Esophagus squamous epithelium (tissue), 5 donors: ENCODE measurements around the gene STK25. TPM values are rescaled to one million over a fixed set of nuclear protein-coding genes. Genes with fewer than 3 reads are reported as not detected.

Source experiments
- DNase-seq: peaks from one replicate; lab custom pipeline; 2025; lab: John Stamatoyannopoulos, UW
- H3K27ac ChIP-seq, 4 donors: fragments of 200-600 bp; sonication (generic); one replicate each; pipeline ENCODE4 v1.5.1; 2016 to 2019; ENCODE audit warnings: mild to moderate bottlenecking in 1 of 4
- H3K27me3 ChIP-seq, 4 donors: fragments of 200-600 bp; sonication (generic); 1 replicate in 3 of 4; 2 replicates in 1 of 4; pipeline versions ENCODE4 v1.5.1 to v1.6.0; 2017 to 2021; ENCODE audit warnings: antibody characterized with exemption in 1 of 4
- H3K36me3 ChIP-seq, 3 donors: fragments of 200-600 bp; sonication (generic); one replicate each; pipeline ENCODE4 v1.5.1; 2016 to 2019
- H3K4me1 ChIP-seq, 3 donors: fragments of 200-600 bp; sonication (generic); one replicate each; pipeline ENCODE4 v1.5.1; 2017 to 2019
- H3K4me3 ChIP-seq, 4 donors: fragments of 200-600 bp; sonication (generic); 1 replicate in 3 of 4; 2 replicates in 1 of 4; pipeline ENCODE4 v1.5.1; 2016 to 2019; ENCODE audit warnings: mild to moderate bottlenecking in 2 of 4, moderate library complexity in 1 of 4
- H3K9me3 ChIP-seq, 3 donors: fragments of 200-600 bp; sonication (generic); one replicate each; pipeline ENCODE4 v1.5.1; 2016 to 2019
- POLR2A ChIP-seq, 4 donors: fragments of 450-650 bp; IDR thresholded peaks; one replicate each; pipeline ENCODE4 v1.6.1; 2017; ENCODE audit warnings: antibody characterized with exemption in 4 of 4, mild to moderate bottlenecking in 4 of 4, moderate library complexity in 3 of 4
- WGBS, 2 donors: methylation state at CpG; one replicate each; pipeline ENCODE4 v1.1.5; 2018; 5-methylcytosine and 5-hydroxymethylcytosine counted together
- intact Hi-C: fragments of 100-400 bp; cut with DNase I; formaldehyde crosslinking; loops from one replicate; pipeline ENCODE4 v1.15.0; 2022
- total RNA-seq, 4 donors: library from RNA; depleted of rRNA; stranded (reverse); fragments of >200 nt; gene quantifications; one replicate each; pipeline ENCODE4 v1.1.0, GENCODE V29; 2016
- TF ChIP-seq, protein P1 (sequence below), 6 experiments: fragments of 450-650 bp in 4 of 6; fragments of 200-600 bp in 2 of 6; sonication (generic) in 2 of 6; IDR thresholded peaks; one replicate each; pipeline ENCODE4 v1.5.1; 2016 to 2019; ENCODE audit warnings: antibody characterized with exemption in 6 of 6, mild to moderate bottlenecking in 4 of 6, moderate library complexity in 4 of 6
- donor health status: DM: yes; HTN: yes; CAD: no.

Gene STK25
- total RNA-seq, 4 donors from 2014 or later: 137 to 156 (median 140) TPM

DNA sequence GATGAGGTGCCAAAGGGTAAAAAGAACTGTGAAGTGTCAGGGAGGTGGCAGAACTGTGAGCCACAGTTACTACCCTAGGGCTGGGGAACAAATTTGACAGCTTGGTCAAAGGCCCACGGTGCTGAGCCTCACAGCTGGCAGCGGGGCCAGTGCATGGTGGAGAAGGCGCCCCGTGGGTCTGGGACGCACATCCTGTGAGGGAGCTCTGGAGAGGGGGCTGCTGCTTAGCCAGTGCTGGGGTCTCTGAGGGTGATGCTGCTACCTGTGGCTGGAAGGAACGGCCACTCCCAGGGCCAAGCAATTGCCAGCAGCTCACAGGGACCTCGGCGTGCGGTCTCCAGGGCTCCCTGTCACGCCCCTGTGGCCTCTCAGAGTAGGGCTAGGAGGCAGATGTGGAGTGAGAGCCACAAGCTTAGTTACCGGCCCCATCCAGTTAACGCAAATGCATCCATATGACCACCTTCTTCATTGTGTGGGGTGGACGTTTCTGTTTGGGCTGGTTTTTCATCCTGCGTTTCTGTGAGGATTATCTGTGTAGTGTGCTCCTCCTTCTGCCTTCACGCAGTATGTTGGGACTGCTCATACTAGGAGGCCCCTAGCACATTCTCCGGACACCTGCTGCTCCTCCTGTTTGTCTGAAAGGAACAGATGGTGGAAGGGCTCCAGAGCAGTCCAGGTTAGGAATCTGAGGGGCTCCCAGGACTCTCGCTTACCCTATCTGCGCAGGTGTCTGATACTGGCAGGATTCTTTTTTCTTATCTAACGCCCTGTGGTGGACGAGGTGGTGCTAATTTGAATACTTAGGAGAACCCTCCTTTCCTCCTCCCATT is 26.0 kb downstream of the STK25 start:
- TF ChIP-seq, protein P1, sequence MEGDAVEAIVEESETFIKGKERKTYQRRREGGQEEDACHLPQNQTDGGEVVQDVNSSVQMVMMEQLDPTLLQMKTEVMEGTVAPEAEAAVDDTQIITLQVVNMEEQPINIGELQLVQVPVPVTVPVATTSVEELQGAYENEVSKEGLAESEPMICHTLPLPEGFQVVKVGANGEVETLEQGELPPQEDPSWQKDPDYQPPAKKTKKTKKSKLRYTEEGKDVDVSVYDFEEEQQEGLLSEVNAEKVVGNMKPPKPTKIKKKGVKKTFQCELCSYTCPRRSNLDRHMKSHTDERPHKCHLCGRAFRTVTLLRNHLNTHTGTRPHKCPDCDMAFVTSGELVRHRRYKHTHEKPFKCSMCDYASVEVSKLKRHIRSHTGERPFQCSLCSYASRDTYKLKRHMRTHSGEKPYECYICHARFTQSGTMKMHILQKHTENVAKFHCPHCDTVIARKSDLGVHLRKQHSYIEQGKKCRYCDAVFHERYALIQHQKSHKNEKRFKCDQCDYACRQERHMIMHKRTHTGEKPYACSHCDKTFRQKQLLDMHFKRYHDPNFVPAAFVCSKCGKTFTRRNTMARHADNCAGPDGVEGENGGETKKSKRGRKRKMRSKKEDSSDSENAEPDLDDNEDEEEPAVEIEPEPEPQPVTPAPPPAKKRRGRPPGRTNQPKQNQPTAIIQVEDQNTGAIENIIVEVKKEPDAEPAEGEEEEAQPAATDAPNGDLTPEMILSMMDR (IDR thresholded peaks at IDR 0.05): no peak
- no peak for TF ChIP-seq POLR2A (IDR thresholded peaks at IDR 0.05)
- no peak overlapping the region for H3K4me3 ChIP-seq
- no peaks in the 10 kb centered on the region for H3K27me3 ChIP-seq
- peaks cover 4 to 56% (median 4%) of the 10 kb centered on the region in 3 donors for H3K36me3 ChIP-seq
- DNase-seq: no peak
- no peaks in the 10 kb centered on the region for H3K4me1 ChIP-seq
- H3K27ac ChIP-seq: no peak overlapping the region
- H3K9me3 ChIP-seq: no peaks in the 10 kb centered on the region
- intact Hi-C loops: no loop called here
- 81 to 84% methylated on average over 15 to 19 of the region's 20 CpGs for WGBS, 2 donors

DNA sequence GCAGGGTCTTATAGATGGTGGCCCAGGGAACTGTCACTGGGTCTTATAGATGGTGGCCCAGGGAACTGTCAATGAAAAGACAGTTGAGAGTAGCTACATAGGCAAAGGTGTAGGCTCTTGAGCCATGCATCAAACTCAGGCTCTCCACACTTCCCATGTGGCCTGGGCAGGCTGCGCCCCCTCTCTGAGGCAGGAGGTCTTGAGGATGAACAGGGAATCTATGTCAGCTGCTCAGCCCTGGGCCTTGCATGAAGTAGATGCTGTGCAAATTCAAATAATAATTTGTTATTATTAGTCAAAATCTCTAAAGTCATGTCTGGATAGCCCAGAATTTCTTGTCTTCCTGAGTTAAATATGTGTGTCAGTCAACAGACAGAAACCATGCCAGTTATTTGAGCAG is 26.7 kb downstream of the STK25 start:
- TF ChIP-seq, protein P1 (IDR thresholded peaks at IDR 0.05): no peak
- no peak for TF ChIP-seq POLR2A (IDR thresholded peaks at IDR 0.05)
- no peak overlapping the region for H3K27ac ChIP-seq

DNA sequence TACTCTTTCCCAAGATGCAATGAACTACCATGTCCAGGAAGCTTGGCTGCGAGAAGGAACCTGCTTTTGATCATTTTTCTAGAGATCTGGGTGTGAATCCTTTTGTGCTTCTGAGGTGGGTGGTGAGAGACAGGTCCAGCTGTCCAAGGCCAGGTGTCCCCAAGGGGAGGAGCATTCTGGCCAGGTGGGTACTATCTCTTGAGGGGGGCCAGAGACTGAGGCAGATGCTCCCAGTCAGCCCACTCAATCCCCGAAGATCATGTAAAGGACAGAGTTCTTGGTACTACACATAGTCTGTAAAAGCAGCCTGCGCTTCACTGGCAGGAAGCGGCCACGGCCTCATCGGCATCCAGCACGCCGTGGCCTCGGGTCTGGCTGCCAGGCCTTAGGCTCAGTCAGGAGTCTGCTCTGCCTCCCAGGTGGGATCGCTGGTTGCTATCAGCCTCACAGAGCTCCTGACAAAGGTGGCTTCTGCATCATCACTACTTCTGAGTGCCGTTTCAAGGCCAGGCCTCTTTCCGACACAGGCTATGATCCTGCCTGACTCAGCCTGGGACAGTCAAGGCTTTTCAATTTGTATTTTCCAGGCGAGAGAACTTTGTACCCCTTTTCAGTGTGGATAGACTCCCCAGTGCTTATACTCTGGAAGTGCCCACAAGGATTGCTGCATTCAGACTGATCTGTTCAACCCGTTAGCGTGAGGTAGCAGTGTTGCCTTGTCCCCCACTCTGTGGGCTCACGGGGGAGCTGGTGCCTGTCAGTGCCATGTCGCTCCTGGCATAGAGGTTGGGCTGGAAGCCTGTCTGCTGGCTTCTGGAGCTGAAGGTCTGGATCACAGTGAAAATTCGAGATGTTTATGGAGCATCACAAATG is 29.1 kb downstream of the STK25 start:
- H3K27ac ChIP-seq: no peak overlapping the region
- H3K4me1 ChIP-seq: no peaks in the 10 kb centered on the region
- no peak overlapping the region for H3K4me3 ChIP-seq
- no peak for TF ChIP-seq POLR2A (IDR thresholded peaks at IDR 0.05)
- TF ChIP-seq, protein P1 (IDR thresholded peaks at IDR 0.05): no peak
- WGBS, 2 donors: 91 to 93% methylated on average over 15 to 18 of the region's 18 CpGs
- H3K27me3 ChIP-seq: no peaks in the 10 kb centered on the region
- H3K9me3 ChIP-seq: no peaks in the 10 kb centered on the region
- no peak for DNase-seq
- H3K36me3 ChIP-seq: peaks cover 4 to 66% (median 4%) of the 10 kb centered on the region in 3 donors
- intact Hi-C loops: no loop called here

More for the DNA sequence above, 26.7 kb downstream of the STK25 start:
- 100% methylated on average over 1 of the region's 1 CpG for WGBS, 2 donors
- no peaks in the 10 kb centered on the region for H3K27me3 ChIP-seq
- no peaks in the 10 kb centered on the region for H3K4me1 ChIP-seq
- H3K36me3 ChIP-seq: peaks cover 4 to 56% (median 4%) of the 10 kb centered on the region in 3 donors
- no peak overlapping the region for H3K4me3 ChIP-seq
- no peak for DNase-seq
- H3K9me3 ChIP-seq: no peaks in the 10 kb centered on the region
- intact Hi-C loops: no loop called here

DNA sequence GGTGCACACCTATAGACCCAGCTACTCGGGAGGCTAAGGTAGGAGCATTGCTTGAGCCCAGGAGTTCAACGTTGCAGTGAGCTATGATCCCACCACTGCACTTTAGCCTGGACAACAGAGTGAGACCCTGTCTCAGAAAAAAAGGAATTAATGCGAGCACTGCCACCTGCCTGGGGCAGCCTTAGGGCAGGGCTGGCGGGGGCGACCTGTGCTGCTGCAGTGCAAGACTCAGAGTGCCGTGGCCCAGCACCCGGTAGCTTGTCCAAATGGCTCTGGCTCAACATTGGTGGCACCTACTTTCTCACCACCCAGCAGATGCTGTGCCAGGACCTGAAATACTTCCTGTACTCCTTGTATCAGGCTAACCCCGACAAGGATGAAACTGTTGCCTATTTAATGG is 30.2 kb downstream of the STK25 start:
- no peaks in the 10 kb centered on the region for H3K9me3 ChIP-seq
- no peaks in the 10 kb centered on the region for H3K4me1 ChIP-seq
- WGBS, 2 donors: 84 to 90% methylated on average over 2 to 6 of the region's 8 CpGs
- no peak overlapping the region for H3K27ac ChIP-seq
- H3K4me3 ChIP-seq: no peak overlapping the region
- DNase-seq: no peak
- intact Hi-C loops: no loop called here
- TF ChIP-seq, protein P1 (IDR thresholded peaks at IDR 0.05): no peak
- TF ChIP-seq POLR2A (IDR thresholded peaks at IDR 0.05): no peak
- H3K36me3 ChIP-seq: peaks cover 4 to 55% (median 4%) of the 10 kb centered on the region in 3 donors
- H3K27me3 ChIP-seq: no peaks in the 10 kb centered on the region
